Measurements from ENCODE around the gene RASSF5. TPM values are rescaled to one million over a fixed set of nuclear protein-coding genes. Genes with fewer than 3 reads are reported as not detected.

Gene RASSF5
- total and polyA plus RNA-seq, 8 donors: 6.7 to 22.3 (median 12.5) TPM

DNA sequence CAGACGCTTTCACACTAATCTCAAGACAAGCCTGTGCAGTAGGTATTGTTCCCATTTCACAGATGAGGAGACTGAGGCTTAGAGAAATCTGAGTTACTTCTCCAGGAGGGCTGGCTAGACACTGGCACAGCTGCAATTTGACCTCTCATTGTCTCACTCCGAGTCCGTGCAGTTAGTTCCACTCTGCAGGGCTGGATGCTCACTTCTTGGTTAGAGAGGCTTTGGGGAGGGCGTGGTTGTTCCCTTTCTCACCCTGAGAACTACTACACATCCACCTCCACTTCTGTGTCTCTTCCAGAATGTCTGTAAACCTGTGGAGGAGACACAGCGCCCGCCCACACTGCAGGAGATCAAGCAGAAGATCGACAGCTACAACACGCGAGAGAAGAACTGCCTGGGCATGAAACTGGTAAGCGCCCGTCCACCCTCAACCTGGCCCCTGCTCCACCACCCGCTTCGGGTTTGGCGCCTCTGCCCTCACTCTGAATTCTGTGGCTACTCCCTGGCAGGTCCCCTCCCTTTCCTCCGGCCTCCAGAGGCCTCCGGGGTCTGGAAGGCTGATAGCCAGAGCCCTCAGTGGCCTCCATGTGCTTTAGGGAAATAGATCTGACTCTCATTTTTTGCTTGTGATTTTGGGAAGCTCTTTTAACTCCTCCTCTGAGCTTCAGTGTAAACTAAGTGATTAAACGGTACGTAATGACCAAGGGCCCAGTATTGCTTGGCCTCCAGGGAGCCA, 75.8 kb downstream of the RASSF5 start:
- Histone ChIP-seq H3K4me3 (no peak overlapping the region), H3K27me3 (no peaks in the 10 kb centered on the region), H3K27ac (peak overlapping the region in 1 of 4 donors; percentile 12), H3K36me3 (peaks cover 0 to 16% (median 0%) of the 10 kb centered on the region in 3 donors), H3K4me1 (no peaks in the 10 kb centered on the region), H3K9me3 (no peaks in the 10 kb centered on the region)
- 70 to 71% methylated on average over 18 of the region's 18 CpGs for WGBS, 2 donors
- TF ChIP-seq, protein P1, sequence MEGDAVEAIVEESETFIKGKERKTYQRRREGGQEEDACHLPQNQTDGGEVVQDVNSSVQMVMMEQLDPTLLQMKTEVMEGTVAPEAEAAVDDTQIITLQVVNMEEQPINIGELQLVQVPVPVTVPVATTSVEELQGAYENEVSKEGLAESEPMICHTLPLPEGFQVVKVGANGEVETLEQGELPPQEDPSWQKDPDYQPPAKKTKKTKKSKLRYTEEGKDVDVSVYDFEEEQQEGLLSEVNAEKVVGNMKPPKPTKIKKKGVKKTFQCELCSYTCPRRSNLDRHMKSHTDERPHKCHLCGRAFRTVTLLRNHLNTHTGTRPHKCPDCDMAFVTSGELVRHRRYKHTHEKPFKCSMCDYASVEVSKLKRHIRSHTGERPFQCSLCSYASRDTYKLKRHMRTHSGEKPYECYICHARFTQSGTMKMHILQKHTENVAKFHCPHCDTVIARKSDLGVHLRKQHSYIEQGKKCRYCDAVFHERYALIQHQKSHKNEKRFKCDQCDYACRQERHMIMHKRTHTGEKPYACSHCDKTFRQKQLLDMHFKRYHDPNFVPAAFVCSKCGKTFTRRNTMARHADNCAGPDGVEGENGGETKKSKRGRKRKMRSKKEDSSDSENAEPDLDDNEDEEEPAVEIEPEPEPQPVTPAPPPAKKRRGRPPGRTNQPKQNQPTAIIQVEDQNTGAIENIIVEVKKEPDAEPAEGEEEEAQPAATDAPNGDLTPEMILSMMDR (IDR thresholded peaks at IDR 0.05): no peak
- intact Hi-C loops (cut with DNase I): loop anchor here in 2 of 3 donors (5.0 kb wide), 3 partner anchors 36 to 96 kb away; no protein-coding TSS in a partner anchor
- DNase-seq: no peak
- FAIRE-seq: no peak
- no peak for ATAC-seq

DNA sequence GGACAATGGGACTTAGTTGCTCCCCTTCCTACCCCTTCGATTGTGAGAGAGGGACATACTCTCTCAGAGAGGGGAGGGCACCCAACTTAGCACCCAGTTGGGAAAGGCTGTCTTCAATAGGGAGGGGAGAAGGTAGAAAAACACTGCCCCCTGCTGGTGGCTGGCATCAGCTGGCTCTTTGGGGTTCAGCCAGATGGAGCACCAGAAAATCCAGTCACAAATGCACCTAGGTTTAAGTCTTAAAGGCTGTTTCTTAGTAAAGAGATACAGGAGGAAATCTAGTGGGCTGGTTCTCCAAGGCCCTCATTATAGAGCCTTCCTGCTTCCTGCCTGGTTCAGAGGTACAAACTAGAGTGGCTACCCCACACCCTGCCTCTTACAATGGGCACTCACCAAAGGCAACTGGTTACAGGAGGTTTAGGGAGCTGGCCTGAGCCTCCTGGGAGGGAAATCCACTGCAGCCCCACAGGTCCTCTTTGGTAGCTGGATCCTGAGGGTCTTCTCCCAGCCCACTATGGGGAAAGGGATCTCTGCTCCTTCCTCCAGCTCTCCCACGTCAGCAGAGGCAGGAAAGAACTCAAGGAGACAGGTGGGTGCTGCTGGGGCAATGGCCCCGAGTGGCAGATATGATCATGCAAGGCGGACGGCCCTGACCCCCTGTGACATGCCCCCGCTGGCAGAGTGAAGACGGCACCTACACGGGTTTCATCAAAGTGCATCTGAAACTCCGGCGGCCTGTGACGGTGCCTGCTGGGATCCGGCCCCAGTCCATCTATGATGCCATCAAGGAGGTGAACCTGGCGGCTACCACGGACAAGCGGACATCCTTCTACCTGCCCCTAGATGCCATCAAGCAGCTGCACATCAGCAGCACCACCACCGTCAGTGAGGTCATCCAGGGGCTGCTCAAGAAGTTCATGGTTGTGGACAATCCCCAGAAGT, 76.6 kb downstream of the RASSF5 start:
- DNase-seq: peak in 5 of 6 donors; percentile 56 to 90 (median 76)
- no peaks in the 10 kb centered on the region for H3K27me3 ChIP-seq
- WGBS, 2 donors: 73 to 81% methylated on average over 16 of the region's 16 CpGs
- intact Hi-C loops (cut with DNase I): loop anchor here in 2 of 3 donors (5.0 kb wide), 3 partner anchors 37 to 97 kb away; no protein-coding TSS in a partner anchor
- H3K4me1 ChIP-seq: no peaks in the 10 kb centered on the region
- H3K36me3 ChIP-seq: peaks cover 0 to 16% (median 0%) of the 10 kb centered on the region in 3 donors
- FAIRE-seq: no peak
- peak; percentile 72 to 78 (median 74) for ATAC-seq
- H3K4me3 ChIP-seq: no peak overlapping the region
- TF ChIP-seq, protein P1 (IDR thresholded peaks at IDR 0.05): peak; percentile 80 to 95 (median 89)
- no peaks in the 10 kb centered on the region for H3K9me3 ChIP-seq
- H3K27ac ChIP-seq: peak overlapping the region in 1 of 4 donors; percentile 12

DNA sequence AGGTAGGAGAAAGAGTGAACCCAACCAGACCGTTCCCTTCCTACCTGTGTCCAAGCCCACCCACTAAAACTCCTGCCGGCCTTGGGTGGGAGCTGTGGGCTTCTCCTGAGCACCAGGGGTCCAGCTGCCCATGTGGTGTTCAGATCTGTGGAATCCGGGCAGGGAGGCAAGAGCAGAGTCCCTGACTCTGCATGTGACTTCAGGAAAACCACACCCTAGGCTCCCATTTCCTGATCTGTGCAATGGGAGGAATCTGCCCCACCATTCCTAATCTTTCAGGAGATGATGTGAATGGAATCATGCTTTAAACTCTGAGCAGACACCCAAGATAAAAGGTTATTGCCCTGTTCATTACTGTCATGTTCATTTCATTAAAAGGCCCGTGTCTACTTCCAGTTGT, 77.4 kb downstream of the RASSF5 start:
- intact Hi-C loops (cut with DNase I): loop anchor here (5.0 kb wide), 4 partner anchors 37 to 97 kb away; no protein-coding TSS in a partner anchor
- peaks cover 0 to 16% (median 1%) of the 10 kb centered on the region in 3 donors for H3K36me3 ChIP-seq

DNA sequence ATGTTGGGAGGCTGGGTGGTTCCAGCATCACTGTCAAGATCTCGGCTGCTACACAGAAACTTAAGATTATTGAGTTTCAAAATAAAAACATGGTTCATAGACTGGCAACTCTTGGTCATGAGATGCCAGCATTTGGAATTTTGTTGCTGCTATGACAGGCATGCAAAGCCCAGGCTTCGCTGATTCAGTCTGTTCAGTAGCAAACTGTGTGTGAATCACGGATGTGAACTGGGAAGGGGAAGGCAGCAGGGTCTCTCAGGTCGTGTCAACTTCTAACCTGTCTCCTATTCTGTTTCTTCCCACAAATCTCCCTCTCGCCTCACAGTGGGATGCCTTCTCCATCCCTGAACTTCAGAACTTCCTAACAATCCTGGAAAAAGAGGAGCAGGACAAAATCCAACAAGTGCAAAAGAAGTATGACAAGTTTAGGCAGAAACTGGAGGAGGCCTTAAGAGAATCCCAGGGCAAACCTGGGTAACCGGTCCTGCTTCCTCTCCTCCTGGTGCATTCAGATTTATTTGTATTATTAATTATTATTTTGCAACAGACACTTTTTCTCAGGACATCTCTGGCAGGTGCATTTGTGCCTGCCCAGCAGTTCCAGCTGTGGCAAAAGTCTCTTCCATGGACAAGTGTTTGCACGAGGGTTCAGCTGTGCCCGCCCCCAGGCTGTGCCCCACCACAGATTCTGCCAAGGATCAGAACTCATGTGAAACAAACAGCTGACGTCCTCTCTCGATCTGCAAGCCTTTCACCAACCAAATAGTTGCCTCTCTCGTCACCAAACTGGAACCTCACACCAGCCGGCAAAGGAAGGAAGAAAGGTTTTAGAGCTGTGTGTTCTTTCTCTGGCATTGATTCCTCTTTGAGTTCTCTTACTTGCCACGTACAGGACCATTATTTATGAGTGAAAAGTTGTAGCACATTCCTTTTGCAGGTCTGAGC, 79.4 kb downstream of the RASSF5 start:
- Histone ChIP-seq H3K9me3 (no peaks in the 10 kb centered on the region), H3K27me3 (no peaks in the 10 kb centered on the region), H3K4me3 (no peak overlapping the region), H3K36me3 (peaks cover 0 to 23% (median 6%) of the 10 kb centered on the region in 3 donors), H3K27ac (peak overlapping the region in 1 of 4 donors; percentile 45), H3K4me1 (no peaks in the 10 kb centered on the region)
- ATAC-seq (peak in 1 of 4 donors; percentile 54), FAIRE-seq (no peak), DNase-seq (no peak)
- 42 to 51% methylated on average over 13 of the region's 13 CpGs for WGBS, 2 donors
- TF ChIP-seq, protein P1 (IDR thresholded peaks at IDR 0.05): no peak
- intact Hi-C loops (cut with DNase I): loop anchor here in 1 of 3 donors (5.0 kb wide), 2 partner anchors 44 to 99 kb away; no protein-coding TSS in a partner anchor

More for the DNA sequence above, 77.4 kb downstream of the RASSF5 start:
- no peaks in the 10 kb centered on the region for H3K27me3 ChIP-seq
- no peak overlapping the region for H3K4me3 ChIP-seq
- FAIRE-seq: no peak
- TF ChIP-seq, protein P1 (IDR thresholded peaks at IDR 0.05): no peak
- 75 to 86% methylated on average over 4 of the region's 4 CpGs for WGBS, 2 donors
- no peaks in the 10 kb centered on the region for H3K9me3 ChIP-seq
- no peaks in the 10 kb centered on the region for H3K4me1 ChIP-seq
- ATAC-seq: no peak
- DNase-seq: no peak
- H3K27ac ChIP-seq: no peak overlapping the region
